ENCODE data around the gene R3HDM4. TPM values are rescaled to one million over a fixed set of nuclear protein-coding genes. Genes with fewer than 3 reads are reported as not detected.
A peak's percentile ranks its signal among the peaks of the same experiment; 100 is the strongest.

The R3HDM4 gene
- total and polyA plus RNA-seq, 9 of the 15 experiments (the other 6 are each of a cell fraction or from before 2014, with no cell fraction given): 3.2 to 154 (median 59.0) TPM

DNA sequence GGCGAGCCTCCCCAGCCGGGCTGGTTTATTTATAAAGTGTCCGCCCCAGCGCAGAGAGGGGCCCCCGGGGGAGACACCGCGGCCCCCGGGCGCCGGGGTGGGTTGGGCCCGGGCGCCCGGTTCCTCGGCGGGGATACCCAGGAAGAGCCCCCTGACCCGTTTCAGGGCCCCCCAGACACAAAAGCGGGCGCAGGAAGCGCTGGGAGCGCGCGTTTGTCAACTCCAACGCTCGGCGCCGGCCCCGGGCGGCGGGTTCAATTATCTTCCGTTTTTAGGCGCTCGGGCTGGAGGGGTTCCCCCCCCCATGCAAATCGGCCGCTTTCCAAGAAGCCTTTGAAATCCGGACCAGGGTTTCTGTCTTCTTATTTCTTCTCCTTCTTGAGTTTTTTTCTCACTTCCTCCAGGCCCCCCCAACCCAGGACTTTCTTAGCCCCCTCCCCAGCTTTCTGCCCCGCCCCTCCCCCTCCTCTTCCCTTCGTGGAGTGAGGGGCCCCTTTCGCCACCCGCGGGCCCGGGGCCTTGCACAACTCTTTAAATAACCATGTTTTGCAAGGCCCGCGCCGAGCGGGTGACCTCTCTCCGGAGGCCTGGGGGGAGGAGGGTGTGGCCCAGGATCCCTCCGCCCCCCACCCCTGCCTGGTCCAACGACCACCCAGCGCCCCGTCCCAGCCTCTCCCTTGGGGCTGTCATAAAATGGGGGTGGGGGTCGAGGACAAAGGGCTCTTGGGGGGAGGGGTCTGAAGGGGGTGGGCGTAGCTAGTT lies 13.8 kb upstream of the R3HDM4 start:
- no peak for FAIRE-seq
- peaks cover 34% of the 10 kb centered on the region; the same call in 2 of the 3 replicates for H3K36me3 ChIP-seq (ENCODE audit: control insufficient read depth, insufficient read depth, low read length)
- H3K79me2 ChIP-seq (ENCODE audit: control insufficient read depth, insufficient read depth, low read length): peaks cover 69% of the 10 kb centered on the region
- H3K9me1 ChIP-seq (ENCODE audit: control insufficient read depth, insufficient read depth, low read length): no peaks in the 10 kb centered on the region
- DNase-seq (ENCODE audit: extremely low read depth in 1 of 4, low spot score in 3 of 4): peak; percentile 57 to 74 (median 66)
- H3K27me3 ChIP-seq (ENCODE audit: control insufficient read depth in 2 of 2, insufficient read depth in 2 of 2, low read length in 2 of 2): no peaks in the 10 kb centered on the region
- H3K4me2 ChIP-seq (ENCODE audit: insufficient read depth, low read length): peak overlapping the region; percentile 95
- no peaks in the 10 kb centered on the region for H3K9me3 ChIP-seq (replicated peaks; ENCODE audit: control insufficient read depth, insufficient read depth, low read depth, low read length)
- ChIA-PET POLR2A (interaction anchor here (0.6 to 1.0 kb wide), 2 partner anchors 12 to 28 kb away, joined by 3 to 5 read pairs; no protein-coding TSS in a partner anchor), CTCF (ENCODE audit: low intra/inter-chr PET ratio) (interaction anchor here (0.5 to 8.8 kb wide), 3 partner anchors 52 to 279 kb away, joined by 3 to 158 read pairs (median 3); partner anchors contain the start of genes STK11 and WDR18)
- H3K27ac ChIP-seq (ENCODE audit: extremely low read depth, low read depth, low read length): peak overlapping the region; percentile 97
- intact Hi-C loops (cut with micrococcal nuclease) (no loop called here), in situ Hi-C loops (cut with MboI) (no loop called here)
- H3K9ac ChIP-seq (ENCODE audit: insufficient read depth in 1 of 2, low read depth in 2 of 2, low read length in 2 of 2): peak overlapping the region; percentile 87 to 99
- no peak overlapping the region for H2AFZ ChIP-seq (ENCODE audit: low read depth, low read length)
- no peak for ATAC-seq
- H3K4me3 ChIP-seq: peak overlapping the region; percentile 99
- H4K20me1 ChIP-seq (replicated peaks; ENCODE audit: control insufficient read depth, insufficient read depth, low read length): no peaks in the 10 kb centered on the region; the same call in 1 of the 2 replicates
- under 1% methylated on average over 39 of the region's 52 CpGs for WGBS (ENCODE audit: insufficient coverage, low coverage, missing lambda C conversion rate)
- TSS peak; percentile 78 for BruUV-seq (replicated peaks)
- peaks cover 5 to 67% of the 10 kb centered on the region in 2 experiments; a peak in 4 of 5 replicates for H3K4me1 ChIP-seq (replicated peaks in 1 of 2; ENCODE audit: control insufficient read depth in 2 of 2, insufficient read depth in 2 of 2, low read length in 2 of 2)
- TF ChIP-seq SRF (CRISPR knock-in tag; IDR thresholded peaks at IDR 0.05) (no peak), ZNF507 (tag; conservative IDR thresholded peaks at IDR 0.05) (no peak), RFX5 (IDR thresholded peaks at IDR 0.05; ENCODE audit: low read depth, low read length) (no peak), ZNF551 (CRISPR knock-in tag; IDR thresholded peaks at IDR 0.05) (no peak), TAL1 (IDR thresholded peaks at IDR 0.05) (no peak), ZKSCAN3 (CRISPR knock-in tag; IDR thresholded peaks at IDR 0.05) (no peak), TCFL5 (CRISPR knock-in tag; conservative IDR thresholded peaks at IDR 0.05) (no peak), ZNF586 (CRISPR knock-in tag; conservative IDR thresholded peaks at IDR 0.05) (no peak), PCBP2 (IDR thresholded peaks at IDR 0.05; ENCODE audit: low read depth, low read length, poor library complexity, severe bottlenecking) (no peak), RFX1 (IDR thresholded peaks at IDR 0.05) (no peak), ZNF395 (CRISPR knock-in tag; IDR thresholded peaks at IDR 0.05) (peak; percentile 4; the same call in 1 of the 2 replicates), ZBTB1 (CRISPR knock-in tag; IDR thresholded peaks at IDR 0.05; ENCODE audit: borderline replicate concordance, low read depth) (no peak)
- TF ChIP-seq, protein P1, sequence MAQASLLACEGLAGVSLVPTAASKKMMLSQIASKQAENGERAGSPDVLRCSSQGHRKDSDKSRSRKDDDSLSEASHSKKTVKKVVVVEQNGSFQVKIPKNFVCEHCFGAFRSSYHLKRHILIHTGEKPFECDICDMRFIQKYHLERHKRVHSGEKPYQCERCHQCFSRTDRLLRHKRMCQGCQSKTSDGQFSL (CRISPR knock-in tag; IDR thresholded peaks at IDR 0.05): peak; percentile 63; the same call in 1 of the 2 replicates
- TF ChIP-seq, protein P1 (tag; IDR thresholded peaks at IDR 0.05): peak in 1 of 2 experiments; percentile 40; a peak in 2 of 4 replicates
- TF ChIP-seq, protein P2, sequence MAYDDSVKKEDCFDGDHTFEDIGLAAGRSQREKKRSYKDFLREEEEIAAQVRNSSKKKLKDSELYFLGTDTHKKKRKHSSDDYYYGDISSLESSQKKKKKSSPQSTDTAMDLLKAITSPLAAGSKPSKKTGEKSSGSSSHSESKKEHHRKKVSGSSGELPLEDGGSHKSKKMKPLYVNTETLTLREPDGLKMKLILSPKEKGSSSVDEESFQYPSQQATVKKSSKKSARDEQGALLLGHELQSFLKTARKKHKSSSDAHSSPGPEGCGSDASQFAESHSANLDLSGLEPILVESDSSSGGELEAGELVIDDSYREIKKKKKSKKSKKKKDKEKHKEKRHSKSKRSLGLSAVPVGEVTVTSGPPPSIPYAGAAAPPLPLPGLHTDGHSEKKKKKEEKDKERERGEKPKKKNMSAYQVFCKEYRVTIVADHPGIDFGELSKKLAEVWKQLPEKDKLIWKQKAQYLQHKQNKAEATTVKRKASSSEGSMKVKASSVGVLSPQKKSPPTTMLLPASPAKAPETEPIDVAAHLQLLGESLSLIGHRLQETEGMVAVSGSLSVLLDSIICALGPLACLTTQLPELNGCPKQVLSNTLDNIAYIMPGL (CRISPR knock-in tag; IDR thresholded peaks at IDR 0.05): no peak
- TF ChIP-seq, protein P3, sequence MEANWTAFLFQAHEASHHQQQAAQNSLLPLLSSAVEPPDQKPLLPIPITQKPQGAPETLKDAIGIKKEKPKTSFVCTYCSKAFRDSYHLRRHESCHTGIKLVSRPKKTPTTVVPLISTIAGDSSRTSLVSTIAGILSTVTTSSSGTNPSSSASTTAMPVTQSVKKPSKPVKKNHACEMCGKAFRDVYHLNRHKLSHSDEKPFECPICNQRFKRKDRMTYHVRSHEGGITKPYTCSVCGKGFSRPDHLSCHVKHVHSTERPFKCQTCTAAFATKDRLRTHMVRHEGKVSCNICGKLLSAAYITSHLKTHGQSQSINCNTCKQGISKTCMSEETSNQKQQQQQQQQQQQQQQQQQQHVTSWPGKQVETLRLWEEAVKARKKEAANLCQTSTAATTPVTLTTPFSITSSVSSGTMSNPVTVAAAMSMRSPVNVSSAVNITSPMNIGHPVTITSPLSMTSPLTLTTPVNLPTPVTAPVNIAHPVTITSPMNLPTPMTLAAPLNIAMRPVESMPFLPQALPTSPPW (CRISPR knock-in tag; IDR thresholded peaks at IDR 0.05): peak; percentile 61; the same call in 1 of the 2 replicates

Data from K562 (cell line).